SK-N-MC (cell line): ENCODE data around the gene HIF1A.

Source experiments
- EZH2 ChIP-seq: fragments of 200-600 bp; sonication (generic); IDR thresholded peaks from one replicate; pipeline ENCODE4 v1.6.1; 2017; ENCODE audit warnings: antibody characterized with exemption
- FOXP2 ChIP-seq: optimal IDR thresholded peaks from 2 replicates; pipeline ENCODE3; 2011; ENCODE audit warnings: mild to moderate bottlenecking, moderate library complexity; ENCODE audit not compliant: insufficient read depth; ENCODE audit errors: extremely low read length, control extremely low read depth
- POLR2AphosphoS5 ChIP-seq: IDR thresholded peaks from 2 replicates; pipeline ENCODE4 v1.6.1; 2012; ENCODE audit warnings: mild to moderate bottlenecking, low read depth, low read length, borderline replicate concordance

DNA sequence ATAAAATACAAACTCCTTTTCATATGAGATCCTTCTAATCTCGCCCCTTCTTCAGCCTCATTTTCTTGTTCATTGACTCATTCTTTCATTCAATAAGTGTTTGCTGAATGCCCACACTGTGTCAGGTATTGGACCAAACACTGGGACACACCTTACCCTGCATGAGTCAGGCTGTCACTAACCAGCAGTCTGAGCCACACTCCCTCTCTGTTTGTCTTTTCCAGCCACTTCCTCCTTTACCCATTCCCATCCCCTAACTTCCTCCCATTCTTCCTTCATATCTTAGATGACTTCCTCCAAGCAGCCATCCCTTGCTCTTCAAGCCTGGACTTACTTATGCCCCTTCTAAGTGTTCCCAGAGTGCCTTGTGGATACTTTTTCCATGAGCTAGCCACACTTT is 27.0 kb upstream of the HIF1A start:
- no peak for TF ChIP-seq POLR2AphosphoS5
- no peak for TF ChIP-seq EZH2
- TF ChIP-seq FOXP2 = no peak
